K562 (cell line): Measurements from ENCODE around the gene FIS1. TPM values are rescaled to one million over a fixed set of nuclear protein-coding genes. Genes with fewer than 3 reads are reported as not detected.
A peak's percentile ranks its signal among the peaks of the same experiment; 100 is the strongest.

Source experiments
- ATAC-seq: fragments of 200-7000 bp; cut with Tn5 transposase; 3 replicates; pipeline ENCODE4 v1.9.1; 2020; ENCODE audit warnings: moderate library complexity
- BruUV-seq: library from RNA; stranded (reverse); fragments of 400-500 nt; replicated peaks from 2 replicates; lab custom pipeline; 2021; lab: Mats Ljungman, UMichigan
- CTCF ChIA-PET: fragments of 300-600 bp; formaldehyde crosslinking; extraction: SDS; loops from one replicate; lab custom pipeline; 2021; ENCODE audit warnings: low intra/inter-chr PET ratio; lab: Yijun Ruan, JAX
- POLR2A ChIA-PET: fragments of 300-600, 350-650 bp; sonication (Branson Sonifier 250); formaldehyde crosslinking; extraction: SDS; loops from one replicate; lab custom pipeline; 2021; ENCODE audit warnings: antibody characterized with exemption, inconsistent platforms; lab: Yijun Ruan, JAX
- DNase-seq, 4 experiments: peaks; one replicate each; pipeline versions ENCODE4 v3.0.0 to v3.0.0-alpha.2; 2011 to 2018; ENCODE audit warnings: low spot score in 3 of 4, mixed read lengths in 3 of 4; ENCODE audit errors: extremely low read depth in 1 of 4
- FAIRE-seq: peaks from 2 replicates; lab custom pipeline; 2011; peaks lifted over from hg19 to GRCh38; lab: Jason Lieb, UNC
- H2AFZ ChIP-seq: 2 replicates; pipeline ENCODE4 v1.6.0; 2011; ENCODE audit warnings: low read depth, low read length, control low read depth, inconsistent platforms
- H3K27ac ChIP-seq: fragments of 200-600 bp; 3 replicates; pipeline ENCODE4 v1.8.0; 2011; ENCODE audit warnings: low read depth, mild to moderate bottlenecking, control low read depth, inconsistent platforms, low read length, moderate library complexity, mixed read lengths; ENCODE audit errors: extremely low read depth
- H3K27me3 ChIP-seq, 2 experiments: fragments of 300-600 bp in 1 of 2; 2 replicates in 1 of 2; 3 replicates in 1 of 2; pipeline versions ENCODE4 v1.6.0 to v1.8.0; 2011; ENCODE audit warnings: inconsistent platforms in 2 of 2, low read length in 2 of 2, mild to moderate bottlenecking in 1 of 2, mixed read lengths in 1 of 2, moderate library complexity in 1 of 2; ENCODE audit not compliant: control insufficient read depth in 2 of 2, insufficient read depth in 2 of 2
- H3K36me3 ChIP-seq: fragments of 300-600 bp; 3 replicates; pipeline ENCODE4 v1.8.0; 2011; ENCODE audit warnings: mild to moderate bottlenecking, low read length, inconsistent platforms; ENCODE audit not compliant: control insufficient read depth, insufficient read depth
- H3K4me1 ChIP-seq, 2 experiments: fragments of 200-600 bp in 1 of 2; replicated peaks in 1 of 2; 2 replicates in 1 of 2; 3 replicates in 1 of 2; pipeline versions ENCODE4 v1.5.1 to v1.8.0; 2011; ENCODE audit warnings: inconsistent platforms in 2 of 2, low read length in 2 of 2, mild to moderate bottlenecking in 1 of 2, mixed read lengths in 1 of 2, moderate library complexity in 1 of 2; ENCODE audit not compliant: control insufficient read depth in 2 of 2, insufficient read depth in 2 of 2
- H3K4me2 ChIP-seq: 2 replicates; pipeline ENCODE4 v1.6.1; 2011; ENCODE audit warnings: low read length, control low read depth, inconsistent platforms, mixed read lengths; ENCODE audit not compliant: insufficient read depth
- H3K4me3 ChIP-seq: fragments of 200-600 bp; sonication (generic), shearing (Covaris generic); 2 replicates; pipeline ENCODE4 v1.5.1; 2016; ENCODE audit warnings: control low read depth, inconsistent platforms
- H3K79me2 ChIP-seq: fragments of 200-600 bp; 3 replicates; pipeline ENCODE4 v1.8.0; 2011; ENCODE audit warnings: low read length, inconsistent platforms; ENCODE audit not compliant: control insufficient read depth, insufficient read depth
- H3K9ac ChIP-seq, 2 experiments: 2 replicates each; pipeline versions ENCODE4 v1.6.0 to v1.6.1; 2011; ENCODE audit warnings: low read depth in 2 of 2, low read length in 2 of 2, control low read depth in 1 of 2, inconsistent platforms in 1 of 2, mild to moderate bottlenecking in 1 of 2, mixed read lengths in 1 of 2; ENCODE audit not compliant: insufficient read depth in 1 of 2
- H3K9me1 ChIP-seq: one replicate; pipeline ENCODE4 v1.6.0; 2011; ENCODE audit warnings: inconsistent platforms, mild to moderate bottlenecking, low read length, moderate library complexity; ENCODE audit not compliant: control insufficient read depth, insufficient read depth
- H3K9me3 ChIP-seq: replicated peaks from 2 replicates; pipeline ENCODE4 v1.5.1; 2011; ENCODE audit warnings: low read depth, low read length, inconsistent platforms; ENCODE audit not compliant: control insufficient read depth, insufficient read depth
- H4K20me1 ChIP-seq: replicated peaks from 2 replicates; pipeline ENCODE4 v1.6.1; 2011; ENCODE audit warnings: low read length, inconsistent platforms, mixed read lengths; ENCODE audit not compliant: control insufficient read depth, insufficient read depth
- POLR2G ChIP-seq: fragments of 200-400 bp; formaldehyde crosslinking; IDR thresholded peaks from 2 replicates; pipeline ENCODE4 v1.6.1; 2017; ENCODE audit warnings: low read depth, mild to moderate bottlenecking, antibody characterized with exemption, low read length, moderate library complexity
- RBFOX2 ChIP-seq: fragments of 200-400 bp; formaldehyde crosslinking; IDR thresholded peaks from 2 replicates; pipeline ENCODE4 v1.6.1; 2017; ENCODE audit warnings: low read depth, mild to moderate bottlenecking, low read length, moderate library complexity
- ZNF668 ChIP-seq: fragments of 250-450 bp; sonication (Bioruptor Pico); IDR thresholded peaks from 2 replicates; pipeline ENCODE4 v1.8.0; 2022; ENCODE audit warnings: mild to moderate bottlenecking, inconsistent platforms
- WGBS: fragments of 100-300 bp; shearing (Covaris generic); methylation state at CpG from one replicate; pipeline ENCODE4 v1.1.6; 2016; ENCODE audit warnings: low coverage, mixed read lengths; ENCODE audit not compliant: insufficient coverage; ENCODE audit errors: missing lambda C conversion rate; 5-methylcytosine and 5-hydroxymethylcytosine counted together
- in situ Hi-C: fragments of 300-500 bp; cut with MboI; formaldehyde crosslinking; loops from 4 replicates; pipeline ENCODE4 v1.15.0; 2018; ENCODE audit warnings: inconsistent platforms, mixed read lengths
- intact Hi-C: fragments of 100-400 bp; cut with micrococcal nuclease; formaldehyde crosslinking; loops from 2 replicates; pipeline ENCODE4 v1.14.2; 2022
- polyA plus RNA-seq, 8 experiments: library from polyadenylated mRNA; depleted of rRNA in 4 of 8; stranded (reverse) in 5 of 8; unstranded in 3 of 8; fragments of >200 nt; fragmentation: Nextera tagmentation in 2 of 8; fragmentation: Illumina TruSeq in 1 of 8; extraction: Ambion mirVana in 2 of 8; extraction: Trizol in 1 of 8; gene quantifications; 2 replicates each; pipeline versions ENCODE4 v1.2.1 to v1.2.3, GENCODE V29; 2011 to 2014; ENCODE audit warnings: inconsistent platforms in 1 of 8, missing spikeins in 1 of 8
- total RNA-seq, 7 experiments: library from RNA; depleted of rRNA in 6 of 7; stranded (reverse); fragments of >200 nt in 6 of 7; fragmentation: Illumina TruSeq in 2 of 7; extraction: Trizol in 2 of 7; gene quantifications; 2 replicates each; pipeline versions ENCODE4 v1.2.1 to v1.2.3, GENCODE V29; 2011 to 2021; ENCODE audit warnings: low replicate concordance in 1 of 7

Gene FIS1
- total and polyA plus RNA-seq, 9 of the 15 experiments (the other 6 are each of a cell fraction or from before 2014, with no cell fraction given) = 86.0 to 257 (median 144) TPM

DNA sequence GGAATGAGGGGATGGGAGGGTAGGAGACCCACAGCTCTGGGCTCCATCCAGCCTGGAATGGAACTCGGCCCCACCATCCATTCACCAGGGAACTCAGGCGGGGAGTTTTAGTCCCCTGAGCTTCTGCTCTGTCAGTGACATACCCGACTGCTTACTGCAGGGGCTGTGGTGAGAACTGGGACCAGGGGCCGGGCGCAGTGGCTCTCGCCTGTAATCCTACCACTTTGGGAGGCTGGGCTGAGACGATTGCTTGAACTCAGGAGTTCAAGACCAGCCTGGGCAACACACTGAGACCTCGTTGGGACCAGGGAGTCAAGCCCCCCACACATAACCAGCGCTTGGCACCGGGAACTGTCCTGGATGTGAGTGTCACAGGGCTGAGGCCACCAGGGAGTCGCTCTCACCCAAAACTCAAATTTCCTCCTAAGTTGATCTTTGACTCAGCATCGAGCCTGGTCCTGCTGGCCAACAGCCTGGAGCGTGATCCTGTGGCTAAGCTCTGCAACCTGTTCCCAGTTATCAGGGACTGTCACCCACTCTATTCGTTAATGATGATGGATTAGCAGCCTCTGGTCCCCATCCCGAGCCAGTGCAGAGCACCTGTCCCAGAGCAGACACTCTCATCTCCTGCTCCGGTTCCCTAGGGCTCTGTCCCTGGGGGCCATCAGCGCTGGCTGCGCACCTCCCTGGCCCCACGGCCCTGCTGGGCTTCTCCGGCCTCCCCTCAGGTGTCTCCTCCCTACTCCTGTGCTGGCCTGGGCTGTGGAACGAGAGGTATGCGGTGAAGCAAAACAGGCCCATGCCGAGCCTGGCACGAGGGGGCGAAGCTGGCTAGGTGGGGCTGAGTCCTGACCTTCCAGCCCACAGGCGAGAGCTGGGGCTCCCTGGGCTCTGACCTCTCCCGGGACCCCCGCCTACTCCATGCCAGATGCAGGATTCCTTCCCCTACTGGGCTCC lies 6.4 kb downstream of the FIS1 start:
- ChIA-PET CTCF (no interaction called here), POLR2A (interaction anchor here (0.6 to 1.7 kb wide), 2 partner anchors 21 to 36 kb away, joined by 3 to 7 read pairs; partner anchors contain the start of genes PLOD3 and ZNHIT1)
- no TSS peak for BruUV-seq
- in situ Hi-C loops = no loop called here
- no peak overlapping the region for H2AFZ ChIP-seq
- WGBS = 83% methylated on average over 27 of the region's 28 CpGs
- no peak overlapping the region for H3K4me2 ChIP-seq
- no peaks in the 10 kb centered on the region for H3K9me1 ChIP-seq
- intact Hi-C loops = no loop called here
- ATAC-seq (no peak), FAIRE-seq (no peak), DNase-seq (no peak)
- H3K9ac ChIP-seq = peak overlapping the region in 1 of 2 experiments; percentile 9; a peak in 2 of 4 replicates
- H3K36me3 ChIP-seq = peaks cover 53% of the 10 kb centered on the region
- peaks cover 18% of the 10 kb centered on the region for H3K79me2 ChIP-seq
- peaks cover 7% of the 10 kb centered on the region; the same call in 1 of the 2 replicates for H4K20me1 ChIP-seq
- H3K9me3 ChIP-seq = no peaks in the 10 kb centered on the region
- no peaks in the 10 kb centered on the region for H3K27me3 ChIP-seq
- H3K4me1 ChIP-seq = peaks cover 20 to 78% of the 10 kb centered on the region in 2 experiments; a peak in 4 of 5 replicates
- no peak overlapping the region for H3K4me3 ChIP-seq
- H3K27ac ChIP-seq = no peak overlapping the region; the same call in 2 of the 3 replicates
- TF ChIP-seq ZNF668 (CRISPR knock-in tag) (no peak), POLR2G (peak; percentile 58), RBFOX2 (peak; percentile 50)
